IMR-90 (cell line): Measurements from ENCODE around the gene SYCP2. TPM values are rescaled to one million over a fixed set of nuclear protein-coding genes. Genes with fewer than 3 reads are reported as not detected.

Source experiments
- ATAC-seq: fragments of 200-7000 bp; cut with Tn5 transposase; 2 replicates; pipeline ENCODE4 v1.9.1; 2020; ENCODE audit warnings: low read depth, mild to moderate bottlenecking, moderate library complexity
- BruUV-seq: library from RNA; stranded (reverse); fragments of 400-500 nt; replicated peaks from 2 replicates; lab custom pipeline; 2021; lab: Mats Ljungman, UMichigan
- CTCF ChIA-PET: fragments of 300-600 bp; formaldehyde crosslinking; extraction: SDS; loops from one replicate; lab custom pipeline; 2021; ENCODE audit warnings: antibody characterized with exemption; lab: Yijun Ruan, JAX
- POLR2A ChIA-PET: fragments of 300-600 bp; sonication (Branson Sonifier 250); formaldehyde crosslinking; loops from one replicate; lab custom pipeline; 2022; ENCODE audit warnings: antibody characterized with exemption; ENCODE audit not compliant: unreplicated experiment; lab: Charles Lee
- DNase-seq: peaks from one replicate; pipeline ENCODE4 v3.0.0; 2013
- H2AFZ ChIP-seq: replicated peaks from 2 replicates; pipeline ENCODE3; 2013; ENCODE audit warnings: low read length, mild to moderate bottlenecking; ENCODE audit not compliant: poor library complexity
- H2AK5ac ChIP-seq: 2 replicates; pipeline ENCODE4 v1.6.1; 2013; ENCODE audit warnings: low read depth, low read length, inconsistent platforms
- H2AK9ac ChIP-seq: replicated peaks from 2 replicates; pipeline ENCODE3; 2013; ENCODE audit warnings: mild to moderate bottlenecking, low read depth, low read length, moderate library complexity; ENCODE audit not compliant: poor library complexity
- H2BK120ac ChIP-seq: 2 replicates; pipeline ENCODE4 v1.6.1; 2013; ENCODE audit warnings: low read depth, low read length, inconsistent platforms
- H2BK15ac ChIP-seq: 3 replicates; pipeline ENCODE4 v1.6.1; 2013; ENCODE audit warnings: low read depth, low read length, inconsistent platforms
- H2BK20ac ChIP-seq: 2 replicates; pipeline ENCODE4 v1.6.1; 2013; ENCODE audit warnings: low read depth, mild to moderate bottlenecking, inconsistent platforms, low read length, moderate library complexity
- H2BK5ac ChIP-seq: 2 replicates; pipeline ENCODE4 v1.6.1; 2013; ENCODE audit warnings: mild to moderate bottlenecking, low read depth, low read length, inconsistent platforms; ENCODE audit not compliant: poor library complexity, severe bottlenecking
- H3K14ac ChIP-seq: replicated peaks from 2 replicates; pipeline ENCODE4 v1.6.1; 2013; ENCODE audit warnings: low read depth, low read length, inconsistent platforms
- H3K18ac ChIP-seq: 2 replicates; pipeline ENCODE4 v1.6.1; 2013; ENCODE audit warnings: low read depth, low read length, control low read depth
- H3K23ac ChIP-seq: 2 replicates; pipeline ENCODE4 v1.6.1; 2013; ENCODE audit warnings: low read depth, low read length, inconsistent platforms
- H3K27ac ChIP-seq: 2 replicates; pipeline ENCODE4 v1.5.1; 2013; ENCODE audit warnings: mild to moderate bottlenecking, control low read depth, low read length; ENCODE audit not compliant: insufficient read depth
- H3K27me3 ChIP-seq: 2 replicates; pipeline ENCODE4 v1.6.1; 2013; ENCODE audit warnings: low read length; ENCODE audit not compliant: control insufficient read depth, insufficient read depth
- H3K36me3 ChIP-seq: 2 replicates; pipeline ENCODE4 v1.6.1; 2013; ENCODE audit warnings: low read length, mixed read lengths; ENCODE audit not compliant: control insufficient read depth, insufficient read depth
- H3K4ac ChIP-seq: 2 replicates; pipeline ENCODE4 v1.6.1; 2013; ENCODE audit warnings: low read depth, low read length, inconsistent platforms
- H3K4me1 ChIP-seq: 2 replicates; pipeline ENCODE4 v1.6.1; 2013; ENCODE audit warnings: low read length, mixed read lengths; ENCODE audit not compliant: control insufficient read depth, insufficient read depth
- H3K4me2 ChIP-seq: 2 replicates; pipeline ENCODE4 v1.6.1; 2013; ENCODE audit warnings: low read depth, mild to moderate bottlenecking, control low read depth, low read length, moderate library complexity
- H3K4me3 ChIP-seq: 2 replicates; pipeline ENCODE4 v1.5.1; 2013; ENCODE audit warnings: low read depth, mild to moderate bottlenecking, control low read depth, low read length, moderate library complexity; ENCODE audit not compliant: insufficient read depth
- H3K56ac ChIP-seq: 2 replicates; pipeline ENCODE4 v1.6.1; 2013; ENCODE audit warnings: low read length, inconsistent platforms; ENCODE audit not compliant: insufficient read depth; ENCODE audit errors: extremely low read depth
- H3K79me1 ChIP-seq, 2 experiments: 2 replicates each; pipeline ENCODE4 v1.6.1; 2013; ENCODE audit warnings: low read length in 2 of 2, inconsistent platforms in 1 of 2, low read depth in 1 of 2
- H3K9ac ChIP-seq: 2 replicates; pipeline ENCODE4 v1.6.1; 2013; ENCODE audit warnings: low read depth, low read length, control low read depth
- H3K9me1 ChIP-seq: 2 replicates; pipeline ENCODE4 v1.6.1; 2013; ENCODE audit warnings: low read length, inconsistent platforms; ENCODE audit not compliant: insufficient read depth
- H3K9me3 ChIP-seq: 2 replicates; pipeline ENCODE4 v1.6.1; 2013; ENCODE audit warnings: low read length; ENCODE audit not compliant: control insufficient read depth, insufficient read depth
- H4K20me1 ChIP-seq: 2 replicates; pipeline ENCODE4 v1.6.1; 2013; ENCODE audit warnings: low read length, inconsistent platforms; ENCODE audit not compliant: insufficient read depth
- H4K5ac ChIP-seq: 2 replicates; pipeline ENCODE4 v1.6.1; 2013; ENCODE audit warnings: mild to moderate bottlenecking, low read depth, low read length, control low read depth
- H4K8ac ChIP-seq, 2 experiments: 2 replicates each; pipeline ENCODE4 v1.6.1; 2013; ENCODE audit warnings: low read depth in 2 of 2, low read length in 2 of 2, control low read depth in 1 of 2, inconsistent platforms in 1 of 2
- H4K91ac ChIP-seq: 2 replicates; pipeline ENCODE4 v1.6.1; 2013; ENCODE audit warnings: low read depth, low read length, inconsistent platforms; ENCODE audit not compliant: insufficient read depth
- RAD21 ChIP-seq: IDR thresholded peaks from 2 replicates; pipeline ENCODE4 v1.6.1; 2012; ENCODE audit warnings: low read length, improper control_type of control experiment
- WGBS, 2 experiments: methylation state at CpG; one replicate each; pipeline versions ENCODE4 v1.1.5 to v1.1.7; 2013; ENCODE audit warnings: missing lambda C conversion rate in 2 of 2; ENCODE audit not compliant: insufficient read length in 1 of 2; ENCODE audit errors: extremely low coverage in 2 of 2; 5-methylcytosine and 5-hydroxymethylcytosine counted together
- dilution Hi-C: fragments of 300-500 bp; cut with HindIII; formaldehyde crosslinking; loops from one replicate; pipeline ENCODE4 v1.14.3; 2018; ENCODE audit warnings: low sequenced_read_pairs; ENCODE audit not compliant: unreplicated experiment
- in situ Hi-C: fragments of 300-500 bp; cut with MboI; formaldehyde crosslinking; loops from 3 replicates; pipeline ENCODE4 v1.14.3; 2019; ENCODE audit warnings: low sequenced_read_pairs, inconsistent platforms, mixed read lengths
- intact Hi-C: fragments of 100-400 bp; cut with micrococcal nuclease; formaldehyde crosslinking; loops from 2 replicates; pipeline ENCODE4 v1.10.0; 2022
- polyA plus RNA-seq, 3 experiments: library from polyadenylated mRNA; depleted of rRNA; stranded (reverse); fragments of >200 nt; gene quantifications; 2 replicates each; pipeline ENCODE4 v1.2.3, GENCODE V29; 2012; ENCODE audit warnings: low replicate concordance in 1 of 3
- total RNA-seq: library from RNA; depleted of rRNA; stranded (reverse); fragments of >200 nt; gene quantifications from 2 replicates; pipeline ENCODE4 v1.2.3, GENCODE V29; 2012

The SYCP2 gene
- total and polyA plus RNA-seq, 2 of the 4 experiments (the other 2 are of a cell fraction) = 0.18 to 0.31 TPM

GRCh38 chr20:59864726-59865125, 68.7 kb downstream of the SYCP2 start:
- H2BK20ac ChIP-seq = no peak overlapping the region
- WGBS, 2 experiments = no CpG with 5 or more reads among the region's 1 CpG
- no peak overlapping the region for H4K8ac ChIP-seq
- H4K5ac ChIP-seq = no peak overlapping the region
- no peak overlapping the region for H3K4me2 ChIP-seq
- no peaks in the 10 kb centered on the region for H3K4me1 ChIP-seq
- no peak overlapping the region for H3K18ac ChIP-seq
- no peak overlapping the region for H2BK15ac ChIP-seq
- ChIA-PET CTCF (interaction anchor here (0.6 to 2.4 kb wide), 2 partner anchors 15 to 782 kb away, joined by 5 to 8 read pairs; no protein-coding TSS in a partner anchor), POLR2A (no interaction called here)
- no peaks in the 10 kb centered on the region for H3K79me1 ChIP-seq
- in situ Hi-C loops (no loop called here), intact Hi-C loops (no loop called here), dilution Hi-C loops (no loop called here)
- H3K27me3 ChIP-seq = no peaks in the 10 kb centered on the region
- DNase-seq = no peak
- H3K23ac ChIP-seq = no peak overlapping the region
- no peak overlapping the region for H4K91ac ChIP-seq
- H3K4me3 ChIP-seq = no peak overlapping the region
- no TSS peak for BruUV-seq
- no peak overlapping the region for H3K27ac ChIP-seq
- no peak overlapping the region for H2AK9ac ChIP-seq
- no peak overlapping the region for H2BK5ac ChIP-seq
- no peak overlapping the region for H3K14ac ChIP-seq
- no peak for TF ChIP-seq RAD21
- H2AK5ac ChIP-seq = no peak overlapping the region
- H3K36me3 ChIP-seq = no peaks in the 10 kb centered on the region
- H2AFZ ChIP-seq = no peak overlapping the region
- no peaks in the 10 kb centered on the region for H4K20me1 ChIP-seq
- ATAC-seq = no peak
- no peaks in the 10 kb centered on the region for H3K9me1 ChIP-seq
- no peaks in the 10 kb centered on the region for H3K9me3 ChIP-seq
- H2BK120ac ChIP-seq = no peak overlapping the region
- H3K56ac ChIP-seq = no peak overlapping the region
- no peak overlapping the region for H3K9ac ChIP-seq
- no peak overlapping the region for H3K4ac ChIP-seq
